ENCODE data around the gene ESPN.
"Not testable (repeated sequence)": the region's sequence is repeated elsewhere in the genome, so short reads cannot be mapped to it uniquely, and the experiment has no call there.

Gene ESPN

DNA sequence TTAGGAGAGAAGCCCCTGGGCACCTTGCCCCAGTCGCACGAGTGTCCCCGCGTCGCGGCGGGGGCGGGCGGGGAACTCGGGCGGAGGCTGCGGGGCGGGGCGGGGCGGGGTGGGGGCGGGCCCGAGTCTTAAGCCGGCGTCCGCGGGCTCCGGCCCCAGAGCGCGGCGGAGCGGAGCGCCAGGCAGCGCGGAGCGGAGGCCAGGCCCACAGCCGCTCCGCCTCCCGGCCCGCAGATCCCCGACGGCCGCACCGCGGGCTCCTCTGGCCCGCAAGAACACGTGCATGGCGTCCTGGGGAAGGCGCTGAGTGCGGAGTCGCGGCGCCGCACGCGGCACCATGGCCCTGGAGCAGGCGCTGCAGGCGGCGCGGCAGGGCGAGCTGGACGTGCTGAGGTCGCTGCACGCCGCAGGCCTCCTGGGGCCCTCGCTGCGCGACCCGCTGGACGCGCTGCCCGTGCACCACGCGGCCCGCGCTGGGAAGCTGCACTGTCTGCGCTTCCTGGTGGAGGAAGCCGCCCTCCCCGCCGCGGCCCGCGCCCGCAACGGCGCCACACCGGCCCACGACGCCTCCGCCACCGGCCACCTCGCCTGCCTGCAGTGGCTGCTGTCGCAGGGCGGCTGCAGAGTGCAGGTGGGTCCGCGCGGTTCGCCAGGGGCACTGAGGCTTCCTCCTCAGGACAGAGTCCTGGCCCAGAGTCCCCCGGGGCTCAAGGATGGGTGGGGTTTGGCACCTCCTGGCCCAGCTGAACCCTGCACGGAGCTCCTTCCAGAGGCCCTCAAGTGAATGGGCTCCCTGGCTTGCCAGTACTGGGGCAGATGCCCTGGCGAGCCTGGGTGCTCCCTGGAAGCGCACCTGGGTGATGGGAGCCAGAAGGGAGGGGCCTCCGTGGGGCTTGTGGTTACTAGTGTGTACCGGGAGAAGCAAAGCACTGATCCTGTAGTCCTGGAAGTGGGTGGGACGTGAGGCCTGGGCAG lies at the start of gene ESPN:
Gene ESPN, plus strand, starts transcription at position 158 of the 975 bp plus-strand sequence. Its CDS starts 180 bp downstream, at position 338.
- no peak for DNase-seq (ENCODE audit: low read depth)

DNA sequence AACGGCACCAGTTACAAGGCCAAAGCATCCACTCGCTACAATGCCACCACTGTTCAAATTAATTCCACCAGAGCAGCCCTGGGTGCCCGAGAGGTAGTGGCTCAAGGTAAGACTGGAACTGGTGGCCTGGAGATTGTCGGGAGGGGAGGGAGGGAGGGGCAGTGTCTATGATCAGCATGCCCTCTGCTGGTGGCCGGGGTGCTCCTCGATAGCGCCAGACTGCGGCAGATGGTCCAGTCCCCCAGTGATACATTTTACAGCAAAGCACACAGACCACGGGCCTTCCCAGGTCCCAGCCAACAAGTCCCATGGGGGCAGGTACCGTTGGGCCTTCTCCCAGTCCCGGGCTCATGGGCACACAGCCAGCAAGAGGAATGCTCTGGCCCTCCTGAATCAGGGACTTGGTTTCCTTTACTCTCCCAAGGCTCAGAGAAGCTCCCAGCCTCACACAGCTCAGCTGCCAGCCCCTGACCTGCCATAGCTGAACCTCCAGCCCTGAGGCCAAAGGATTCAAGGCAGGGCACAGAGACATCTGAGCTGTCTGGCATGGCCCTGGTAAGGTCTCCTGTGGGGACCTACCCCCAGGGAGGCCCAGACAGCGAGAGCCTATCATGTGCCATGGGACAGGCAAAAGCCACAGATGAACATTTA lies 46.4 kb upstream of the ESPN start:
- DNase-seq (ENCODE audit: low read depth), result no peak

- DNase-seq (ENCODE audit: low read depth), result no peak
Measured at GRCh38 chr1:6380037-6380436, 44.5 kb upstream of the ESPN start.

DNA sequence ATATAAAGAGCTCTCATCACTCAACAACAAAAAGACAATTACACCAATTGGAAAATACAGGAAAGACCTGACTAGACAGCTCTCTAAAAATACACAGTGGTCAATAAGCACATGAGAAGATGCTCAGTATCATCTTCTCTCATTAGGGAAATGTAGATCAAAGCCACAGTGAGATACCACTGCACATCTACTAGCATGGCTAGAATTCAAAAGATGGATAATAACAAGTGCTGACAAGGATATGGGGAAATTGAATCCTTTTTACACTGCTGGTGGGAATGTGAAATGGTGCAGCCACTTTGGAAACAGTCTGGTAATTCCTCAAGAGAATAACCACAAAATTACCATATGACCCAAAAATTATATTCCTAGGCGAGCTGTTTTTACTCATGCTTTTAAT lies 40.4 kb upstream of the ESPN start:
- no peak for DNase-seq (ENCODE audit: low read depth)

DNA sequence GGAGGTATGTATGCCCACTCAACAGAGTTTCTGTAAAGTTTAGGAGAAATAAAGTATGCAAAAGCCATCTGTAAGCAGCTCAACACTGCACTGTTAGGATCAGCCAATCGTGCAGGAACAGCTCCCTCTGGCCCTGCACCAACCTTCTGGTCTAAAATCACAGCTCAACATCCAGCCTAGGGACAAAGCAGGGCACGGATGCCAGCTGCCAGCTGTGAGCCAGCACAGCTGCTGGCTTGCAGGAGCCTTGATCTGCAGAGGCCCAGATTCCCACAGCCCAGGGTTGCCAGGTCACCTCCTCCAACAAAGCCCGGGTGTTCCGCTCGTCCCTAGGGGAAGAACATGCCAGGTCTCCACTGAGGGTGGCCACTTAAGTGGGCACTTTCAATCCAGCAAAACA lies 39.6 kb upstream of the ESPN start:
- DNase-seq (ENCODE audit: low read depth), result peak; percentile 14

DNA sequence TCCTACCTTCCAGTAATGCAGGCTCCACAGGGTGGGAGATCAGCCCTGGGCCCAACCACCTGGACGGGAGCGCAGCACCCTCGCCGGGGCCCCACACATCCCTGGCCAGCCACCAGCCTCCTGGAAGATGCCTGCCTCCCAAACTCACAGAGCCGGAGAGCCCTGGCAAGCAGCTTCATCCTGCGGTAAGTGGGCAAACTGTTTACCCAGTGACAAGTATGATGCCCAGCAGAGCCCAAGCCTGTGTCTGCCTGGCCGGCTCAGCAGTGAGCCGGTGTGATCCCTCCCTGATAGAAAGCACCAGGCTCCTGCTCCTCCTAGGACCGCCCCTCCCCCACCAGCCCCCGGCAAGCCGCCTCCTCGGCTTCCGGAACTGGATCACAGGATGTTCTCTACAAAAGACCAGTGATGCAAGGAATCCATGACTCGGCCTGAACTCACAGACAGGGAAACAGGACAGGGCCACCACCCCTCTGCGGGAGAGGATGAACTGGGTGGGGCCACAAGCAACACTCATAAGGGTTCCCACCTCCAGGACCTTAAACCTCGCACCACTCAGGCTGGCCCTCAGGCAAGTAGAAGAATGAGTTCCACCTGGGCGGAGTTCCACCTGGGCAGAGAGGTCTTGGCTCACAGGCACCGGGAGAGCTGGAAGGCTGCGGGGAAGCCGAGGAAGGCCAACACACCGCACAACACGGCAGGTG lies 38.9 kb upstream of the ESPN start:
- DNase-seq (ENCODE audit: low read depth), result peak; percentile 87

- DNase-seq (ENCODE audit: low read depth), result peak; percentile 52
Measured at GRCh38 chr1:6386371-6386949, 38.1 kb upstream of the ESPN start.

- DNase-seq (ENCODE audit: low read depth), result no peak
Measured at GRCh38 chr1:6389971-6390370, 34.6 kb upstream of the ESPN start.

GRCh38 chr1:6391951-6392808 lies 32.4 kb upstream of the ESPN start:
- DNase-seq (ENCODE audit: low read depth), result no peak

DNA sequence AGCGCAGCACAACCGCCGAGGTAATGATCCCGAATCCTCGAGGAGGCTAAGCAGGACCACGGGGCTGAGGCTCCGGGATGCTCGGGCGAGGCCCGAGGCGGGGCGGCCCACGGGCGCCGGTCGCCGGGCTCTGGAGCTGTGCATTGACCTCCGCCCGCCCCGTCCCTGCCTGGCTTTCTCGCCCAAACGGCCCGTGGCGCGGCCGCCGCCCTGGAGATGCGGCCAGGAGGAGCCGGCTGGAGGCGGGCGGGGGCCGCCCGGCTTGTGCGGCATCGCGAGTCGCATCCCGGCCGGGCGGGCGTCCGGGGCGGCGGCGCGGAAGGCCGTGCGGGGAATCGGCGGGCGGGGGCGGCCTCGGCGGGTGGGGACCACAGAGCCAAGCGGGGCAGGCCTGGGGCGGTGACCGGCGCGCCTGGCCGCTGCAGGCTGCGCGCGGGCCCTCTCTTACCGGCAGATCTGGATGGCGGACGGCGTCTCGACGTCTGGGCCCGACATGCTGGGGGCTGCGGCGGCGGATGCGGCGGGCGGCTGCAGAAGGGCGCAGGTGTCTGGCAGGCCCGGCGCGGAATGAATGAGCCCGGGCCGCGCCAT lies 31.7 kb upstream of the ESPN start:
- no peak for DNase-seq (ENCODE audit: low read depth)

DNA sequence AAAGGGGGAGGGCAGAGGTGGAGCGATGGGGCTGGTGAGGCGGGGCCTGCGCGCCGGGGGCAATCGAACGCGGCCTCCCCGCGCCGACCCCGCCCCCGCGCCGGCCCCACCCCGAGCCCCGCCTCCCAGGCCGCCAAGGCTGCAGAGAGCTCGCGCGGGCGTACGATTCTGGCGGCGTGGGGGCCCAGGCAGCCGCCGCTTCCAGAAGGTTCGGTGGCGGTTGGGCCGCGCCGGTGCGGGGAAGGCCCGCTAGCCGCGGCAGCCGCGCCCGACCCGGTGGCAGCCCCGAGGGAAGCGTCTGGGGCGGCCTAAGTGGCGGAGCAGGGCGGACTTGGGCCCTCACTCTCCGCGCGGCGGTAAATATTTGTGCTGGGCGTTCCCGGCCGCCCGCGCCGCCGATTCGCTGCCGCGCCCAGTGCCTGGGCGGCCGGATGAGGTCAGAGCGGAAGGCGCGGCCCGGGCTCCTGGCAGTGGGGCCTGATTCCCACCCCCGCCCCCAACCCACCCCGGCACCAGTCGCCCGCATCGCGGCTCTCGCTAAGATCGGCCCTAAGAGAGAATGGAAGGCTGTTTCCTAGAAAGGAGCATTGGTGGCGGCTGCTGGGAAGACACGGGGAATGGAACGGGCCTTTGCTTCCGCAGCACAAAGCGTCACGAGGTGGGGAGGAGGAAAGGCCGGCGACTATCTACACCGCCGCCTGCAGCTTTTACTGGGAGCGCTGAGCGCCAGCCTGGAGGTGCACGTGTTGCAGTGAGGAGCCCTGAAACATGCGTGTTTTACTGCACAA lies 31.0 kb upstream of the ESPN start, which contains the start of gene ACOT7:
Gene ACOT7, minus strand, starts transcription at position 368 of the 788 bp plus-strand sequence. CDS start 368 bp downstream, outside the sequence.
- DNase-seq (ENCODE audit: low read depth), result peak; percentile 90

DNA sequence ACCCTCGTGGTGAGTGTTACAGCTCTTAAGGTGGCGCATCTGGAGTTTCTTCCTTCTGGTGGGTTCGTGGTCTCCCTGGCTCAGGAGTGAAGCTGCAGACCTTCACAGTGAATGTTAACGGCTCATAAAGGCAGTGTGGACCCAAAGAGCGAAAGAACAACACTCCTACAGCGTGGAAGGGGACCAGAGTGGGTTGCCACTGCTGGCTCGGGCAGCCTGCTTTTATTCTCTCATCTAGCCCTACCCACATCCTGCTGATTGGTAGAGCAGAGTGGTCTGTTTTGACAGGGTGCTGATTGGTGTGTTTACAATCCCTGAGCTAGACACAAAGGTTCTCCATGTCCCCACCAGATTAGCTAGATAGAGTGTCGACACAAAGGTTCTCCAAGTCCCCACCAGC lies 29.4 kb upstream of the ESPN start:
- DNase-seq (ENCODE audit: low read depth), result not testable (repeated sequence)

DNA sequence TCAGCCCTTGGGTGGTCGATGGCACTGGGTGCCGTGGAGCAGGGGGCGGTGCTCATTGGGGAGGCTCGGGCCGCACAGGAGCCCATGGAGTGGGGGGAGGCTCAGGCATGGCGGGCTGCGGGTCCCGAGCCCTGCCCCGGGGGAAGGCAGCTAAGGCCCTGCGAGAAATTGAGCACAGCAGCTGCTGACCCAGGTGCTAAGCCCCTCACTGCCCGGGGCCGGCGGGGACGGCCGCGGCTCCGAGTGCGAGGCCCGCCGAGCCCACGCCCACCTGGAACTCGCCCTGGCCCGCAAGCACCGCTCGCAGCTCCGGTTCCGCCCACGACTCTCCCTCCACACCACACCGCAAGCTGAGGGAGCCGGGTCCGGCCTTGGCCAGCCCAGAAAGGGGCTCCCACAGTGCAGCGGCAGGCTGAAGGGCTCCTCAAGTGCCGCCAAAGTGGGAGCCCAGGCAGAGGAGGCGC lies 28.8 kb upstream of the ESPN start:
- not testable (repeated sequence) for DNase-seq (ENCODE audit: low read depth)

DNA sequence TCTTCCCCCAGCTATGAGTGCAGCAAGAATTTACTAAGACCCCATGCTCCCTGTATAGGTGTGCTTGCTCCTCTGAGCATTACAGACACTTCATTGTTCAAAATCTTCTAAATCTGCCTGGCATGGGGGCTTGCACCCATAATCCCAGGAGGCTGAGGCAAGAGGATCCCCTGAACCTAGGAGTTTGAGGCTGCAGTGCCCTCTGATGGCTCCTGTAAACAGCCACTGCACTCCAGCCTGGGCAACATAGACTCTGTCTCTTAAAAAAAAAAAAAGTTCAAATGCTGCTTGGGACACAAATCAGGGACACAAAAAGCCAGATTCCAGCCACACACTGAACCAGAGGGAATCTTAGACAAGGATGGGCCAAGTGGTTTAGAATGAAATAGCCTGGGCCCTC lies 27.6 kb upstream of the ESPN start:
- no peak for DNase-seq (ENCODE audit: low read depth)

- DNase-seq (ENCODE audit: low read depth), result no peak
Measured at GRCh38 chr1:6397844-6398441, 26.6 kb upstream of the ESPN start.

- no peak for DNase-seq (ENCODE audit: low read depth)
Measured at GRCh38 chr1:6399294-6399693, 25.3 kb upstream of the ESPN start.

DNA sequence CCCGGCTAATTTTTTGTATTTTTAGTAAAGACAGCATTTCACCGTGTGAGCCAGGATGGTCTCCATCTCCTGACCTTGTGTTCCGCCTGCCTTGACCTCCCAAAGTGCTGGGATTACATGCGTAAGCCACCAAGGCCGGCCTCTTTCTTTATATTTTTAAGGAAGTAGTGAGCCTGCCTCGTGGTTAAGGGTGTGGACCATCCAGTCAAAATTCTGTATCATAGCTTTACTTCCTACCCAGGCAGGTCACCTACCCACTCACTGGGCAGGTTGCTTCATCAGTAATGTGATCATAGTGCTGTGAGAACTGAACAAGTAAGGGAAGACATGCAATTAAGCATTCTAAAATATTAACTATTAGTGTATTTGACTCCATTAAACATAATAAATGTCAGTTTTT lies 22.9 kb upstream of the ESPN start:
- DNase-seq (ENCODE audit: low read depth), result no peak

DNA sequence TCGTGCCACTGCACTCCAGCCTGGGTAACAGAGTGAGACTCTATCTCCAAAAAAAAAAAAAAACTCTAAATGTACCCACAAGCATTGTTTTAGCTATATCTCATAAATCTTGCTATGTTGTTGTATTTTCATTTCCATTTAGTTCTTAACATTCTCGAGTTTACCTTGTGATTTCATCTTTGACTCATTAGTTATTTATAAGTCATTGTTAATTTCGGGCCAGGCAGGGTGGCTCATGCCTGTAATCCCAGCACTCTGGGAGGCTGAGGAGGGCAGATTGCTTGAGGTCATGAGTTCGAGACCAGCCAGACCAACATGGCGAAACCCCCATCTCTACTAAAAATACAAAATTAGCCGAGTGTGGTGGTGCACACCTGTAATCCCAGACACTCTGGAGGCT lies 16.6 kb upstream of the ESPN start:
- DNase-seq (ENCODE audit: low read depth), result no peak

- no peak for DNase-seq (ENCODE audit: low read depth)
Measured at GRCh38 chr1:6409053-6409452, 15.5 kb upstream of the ESPN start.

All from iris pigment epithelial cell (primary cell).